NCI-H2029 (cell line): ENCODE measurements around the gene RPH3AL.
"Not testable (repeated sequence)": the region's sequence is repeated elsewhere in the genome, so short reads cannot be mapped to it uniquely, and the experiment has no call there.

Experiments
- DNase-seq: peaks from one replicate; lab custom pipeline; 2025; lab: John Stamatoyannopoulos, UW

Gene RPH3AL

DNA sequence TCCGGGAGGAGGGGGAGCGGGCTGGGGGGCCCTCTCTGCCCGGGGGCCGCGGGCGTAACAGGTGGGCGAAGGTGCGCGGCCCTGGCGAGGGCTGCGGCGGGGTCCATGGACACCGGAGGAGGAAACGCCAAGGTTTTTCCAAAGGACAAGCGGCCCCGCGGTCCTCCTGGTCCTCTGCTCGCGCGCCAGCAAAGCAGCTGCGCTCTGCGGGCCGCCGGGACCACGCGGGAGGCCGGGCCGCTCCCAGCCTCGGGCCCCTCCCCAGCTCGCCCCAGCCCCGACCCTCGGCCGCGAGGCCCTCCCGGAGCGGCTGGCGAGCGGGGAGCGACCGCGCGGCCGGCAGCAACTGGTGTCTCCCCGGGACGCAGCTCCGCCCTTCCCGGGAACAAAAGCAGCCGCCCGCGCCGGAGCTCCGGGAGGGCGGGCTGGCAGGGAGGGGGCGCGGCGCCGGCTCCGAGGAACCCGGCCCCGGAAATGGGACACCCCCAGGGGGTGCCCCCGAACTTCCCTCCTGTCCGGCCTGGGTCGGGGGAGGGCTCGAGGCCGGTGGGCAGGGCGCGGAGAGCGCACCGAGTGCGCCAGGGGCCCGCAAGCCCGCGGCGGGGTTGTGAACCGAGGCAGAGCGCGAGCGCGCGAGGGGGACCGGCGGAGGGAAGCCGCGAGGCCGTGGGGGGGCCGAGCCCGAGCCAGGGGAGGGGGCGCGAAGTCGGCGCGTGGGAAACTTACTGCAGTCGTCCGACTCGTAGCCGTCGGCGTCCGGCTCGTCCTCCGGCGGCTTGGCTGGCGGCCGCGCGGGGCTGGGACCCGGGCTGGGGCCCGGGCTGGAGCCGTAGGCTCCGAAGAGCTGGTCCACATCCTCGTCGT, 172.0 kb downstream of the RPH3AL start:
- DNase-seq: no peak

- no peak for DNase-seq
Observed at GRCh38 chr17:179781-180380, 172.7 kb downstream of the RPH3AL start.

DNA sequence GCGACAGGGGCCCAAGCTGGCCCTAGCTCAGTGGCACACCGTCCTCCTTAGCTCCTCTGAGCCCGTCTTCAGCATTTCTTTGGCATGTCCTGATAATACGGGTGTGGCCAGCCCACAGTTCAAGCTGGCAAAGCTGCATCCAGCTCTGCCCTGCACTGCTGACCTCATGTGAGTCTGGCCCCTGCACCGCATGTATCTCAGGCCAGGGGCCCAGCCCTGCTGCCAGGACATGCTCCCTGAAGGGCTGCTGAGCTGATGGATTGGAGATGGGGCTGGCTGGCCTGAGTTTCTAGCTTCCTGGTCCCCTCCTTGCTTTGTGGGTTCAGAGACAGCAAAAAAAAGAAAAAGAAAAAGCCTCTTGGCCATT, 173.6 kb downstream of the RPH3AL start:
- no peak for DNase-seq

DNA sequence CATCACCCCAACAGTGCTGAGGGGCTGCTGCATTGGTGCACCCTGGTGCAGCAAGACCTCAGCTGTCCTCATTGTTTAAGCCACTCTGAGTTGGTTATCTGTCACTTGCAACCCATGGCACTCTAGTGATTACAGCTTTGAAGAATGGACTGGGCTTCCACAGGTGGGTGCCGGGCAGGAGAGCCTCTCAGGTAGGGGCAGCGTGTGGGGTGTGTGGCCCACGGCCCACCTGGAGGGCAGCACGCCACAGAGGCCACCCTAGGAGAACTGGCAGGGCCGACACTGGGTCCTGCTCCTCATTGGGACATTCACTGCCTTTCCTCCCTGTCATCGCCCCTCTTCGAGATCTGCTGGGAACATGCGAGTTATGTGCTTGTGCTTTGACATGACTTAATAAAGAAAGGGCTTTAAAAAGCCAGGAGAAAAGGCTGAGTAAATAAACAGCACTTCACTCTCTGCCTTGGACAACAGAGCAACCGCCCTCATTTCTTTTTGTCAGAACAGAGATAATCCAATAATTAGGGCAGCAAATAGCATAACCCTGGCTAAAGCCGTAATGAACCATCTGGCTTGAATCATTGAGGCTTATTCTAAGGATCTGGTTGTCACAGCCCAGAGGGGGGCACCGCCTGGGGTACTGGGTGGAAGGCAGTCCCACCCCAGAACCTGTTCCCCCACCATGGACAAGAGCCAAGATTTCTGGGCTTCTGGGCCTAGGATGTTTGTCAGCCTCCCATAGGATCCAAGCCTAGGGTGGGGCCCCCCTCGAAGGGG, 174.1 kb downstream of the RPH3AL start:
- no peak for DNase-seq

DNA sequence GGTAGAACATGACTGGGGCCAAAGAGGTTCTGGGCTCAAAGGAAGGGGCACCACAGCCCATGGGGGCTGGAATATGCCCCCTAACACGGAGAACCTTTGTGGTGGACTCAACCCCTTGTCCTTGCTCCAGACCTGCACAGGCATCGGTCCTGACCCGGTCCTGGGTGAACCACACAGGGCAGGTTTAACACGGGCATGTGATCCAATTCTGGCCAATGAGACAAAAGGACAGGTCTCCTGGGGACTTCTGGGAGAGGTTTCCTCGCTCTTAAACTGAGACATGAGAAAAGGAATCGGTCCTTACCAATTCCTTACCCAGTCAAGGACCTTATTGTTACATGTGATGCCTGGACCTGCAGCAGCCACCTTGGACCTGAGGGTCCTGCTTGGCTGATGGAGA, 174.8 kb downstream of the RPH3AL start:
- no peak for DNase-seq

- no peak for DNase-seq
Observed at GRCh38 chr17:177155-177554, 175.5 kb downstream of the RPH3AL start.

- DNase-seq: no peak
Observed at GRCh38 chr17:173166-173911, 179.3 kb downstream of the RPH3AL start.

DNA sequence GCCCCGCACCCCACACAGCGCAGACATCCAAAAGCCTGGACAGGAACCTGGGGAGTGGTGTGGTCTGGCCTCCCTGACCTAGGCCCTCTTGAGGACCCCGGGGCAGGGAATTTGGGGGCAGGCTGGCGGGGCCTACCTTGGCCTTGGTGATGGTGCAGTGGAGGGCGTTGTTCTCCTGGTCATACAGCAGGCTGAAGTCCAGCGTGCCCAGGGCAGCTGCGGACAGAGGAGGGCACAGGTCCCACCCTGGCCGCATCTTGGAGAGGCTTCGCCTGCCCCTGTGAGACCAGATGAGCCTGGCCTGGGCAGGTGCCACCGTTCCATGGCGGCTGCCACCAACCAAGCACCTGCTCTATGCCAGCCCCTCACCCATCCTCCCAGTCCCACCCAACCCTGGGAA, 180.2 kb downstream of the RPH3AL start:
- no peak for DNase-seq

GRCh38 chr17:171871-172270, 180.7 kb downstream of the RPH3AL start:
- DNase-seq: no peak

GRCh38 chr17:170130-170670, 182.4 kb downstream of the RPH3AL start:
- no peak for DNase-seq

- not testable (repeated sequence) for DNase-seq
Observed at GRCh38 chr17:168614-169013, 184.0 kb downstream of the RPH3AL start.

DNA sequence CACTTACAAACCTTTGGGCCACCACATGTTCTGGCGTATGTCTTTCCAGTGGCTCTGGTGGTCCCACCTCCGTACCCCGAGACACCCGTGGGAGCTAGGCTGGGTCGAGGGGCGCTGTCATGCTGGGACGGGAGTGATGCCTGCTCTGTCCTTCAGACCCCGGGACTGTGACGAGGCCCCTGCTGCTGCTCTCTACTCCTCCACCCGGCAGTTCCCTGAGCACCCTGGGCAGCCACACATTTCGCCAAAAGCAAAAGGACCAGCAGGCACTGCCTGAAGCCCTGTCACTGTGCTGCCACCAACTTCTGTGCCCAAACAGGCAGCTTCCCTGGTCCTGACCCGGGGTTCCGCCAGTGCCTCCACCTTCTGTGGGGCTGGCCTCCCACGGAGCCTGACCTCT, 186.7 kb downstream of the RPH3AL start:
- no peak for DNase-seq

DNA sequence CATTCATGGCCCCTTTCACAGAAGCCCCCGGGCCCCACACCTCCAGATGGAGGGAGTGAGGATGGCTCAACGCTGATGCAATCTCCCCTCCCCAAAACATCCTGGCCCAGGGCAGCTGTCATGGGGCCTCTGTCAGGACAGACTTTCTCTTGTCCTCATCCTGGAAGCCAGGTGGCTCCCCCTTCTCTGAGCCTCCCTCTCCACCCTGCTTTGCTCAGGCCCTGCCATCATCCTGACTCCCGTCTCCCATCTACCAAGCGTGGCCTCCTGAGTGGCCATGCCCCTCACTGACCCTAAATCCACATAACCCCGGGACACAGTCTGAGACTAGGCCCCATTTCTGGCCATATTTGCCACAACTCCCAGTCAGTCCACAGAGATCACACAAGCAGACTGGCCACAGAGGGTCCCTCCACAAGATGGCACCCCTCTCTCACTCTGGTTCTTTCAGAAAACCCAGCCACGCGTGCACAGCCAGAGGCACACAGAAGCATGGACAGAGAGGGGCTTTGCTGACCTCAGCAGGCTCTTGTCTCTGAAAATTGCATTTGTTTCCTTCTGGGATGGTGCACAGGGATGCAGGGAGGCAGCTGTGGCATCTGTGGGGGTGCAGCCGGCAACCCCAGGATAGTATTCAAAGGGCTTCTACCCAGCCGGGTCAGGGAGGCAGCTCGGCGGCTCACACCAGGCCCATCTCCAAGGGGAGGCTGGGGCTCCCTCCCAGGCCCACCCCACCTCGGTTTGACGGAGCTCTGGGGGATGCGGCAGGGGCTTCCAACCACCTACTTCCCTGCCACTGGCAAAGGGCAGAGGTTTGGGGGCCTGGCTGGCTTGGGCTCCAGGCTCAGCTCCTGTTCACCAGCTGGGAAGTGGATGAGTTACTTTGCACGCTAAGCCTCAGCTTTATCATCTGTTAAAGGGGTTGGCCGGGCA, 188.0 kb downstream of the RPH3AL start:
- no peak for DNase-seq

- no peak for DNase-seq
Observed at GRCh38 chr17:163514-164098, 189.0 kb downstream of the RPH3AL start.

DNA sequence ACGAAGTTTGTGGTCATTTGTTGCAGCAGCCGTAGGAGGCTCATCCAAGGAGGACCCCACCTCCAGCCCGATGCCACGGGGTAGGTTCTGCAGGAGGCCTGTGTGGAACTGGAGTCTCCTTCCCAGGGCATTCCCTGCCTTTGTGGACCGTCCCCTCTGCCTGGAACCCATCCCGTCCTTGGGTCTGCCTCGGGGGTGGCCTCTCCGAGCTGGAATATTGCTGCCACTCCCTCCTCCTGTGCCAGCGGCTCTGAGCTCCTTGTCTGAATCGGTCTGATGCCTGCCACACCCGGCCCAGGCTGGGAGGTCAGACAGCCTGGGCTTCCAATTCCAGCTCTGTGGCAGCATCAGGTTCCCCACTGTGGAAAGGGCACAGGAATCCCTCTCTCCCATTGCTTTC, 189.9 kb downstream of the RPH3AL start:
- no peak for DNase-seq
